Measurements from ENCODE around the gene APBB2. TPM values are rescaled to one million over a fixed set of nuclear protein-coding genes. Genes with fewer than 3 reads are reported as not detected.

Gene APBB2
- total RNA-seq, 2 experiments from 2014 or later, result 1.3 to 1.5 TPM

DNA sequence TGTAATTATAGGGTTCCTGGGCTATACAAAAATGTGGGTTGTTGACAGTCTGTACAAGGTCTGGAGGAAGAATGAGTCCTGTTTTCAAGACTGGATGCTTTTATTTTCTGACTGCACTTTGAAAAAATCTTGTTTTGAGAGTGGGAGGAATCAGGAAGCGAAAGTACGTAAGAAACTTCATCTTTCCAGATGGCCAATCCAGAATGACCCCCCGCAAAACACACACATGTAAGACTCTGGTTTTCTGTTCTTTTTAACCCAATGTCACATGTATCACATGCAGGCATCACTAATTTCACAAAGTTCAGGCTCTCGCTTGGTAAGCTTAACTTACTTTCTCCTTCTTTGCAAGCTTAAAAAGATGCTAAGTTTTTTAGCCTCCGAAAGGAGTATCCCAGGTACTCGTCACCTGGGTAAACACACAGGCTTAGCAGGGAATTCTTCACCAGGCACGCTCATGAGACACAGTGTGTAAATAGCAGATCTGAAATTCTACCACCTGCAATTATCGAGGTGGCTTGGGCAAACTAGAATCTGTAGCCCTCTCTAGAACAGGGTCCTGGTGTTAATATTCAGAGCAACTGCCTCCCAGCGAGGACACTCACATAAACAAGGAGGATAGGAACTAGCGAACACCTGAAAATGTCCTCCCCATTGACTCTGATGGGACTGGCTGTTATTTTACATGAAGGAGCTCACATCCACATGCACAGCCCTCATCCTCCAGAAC lies 373.9 kb downstream of the APBB2 start:
- Mint-ChIP-seq H3K27ac (no peak overlapping the region), H3K27me3 (peaks cover 5% of the 10 kb centered on the region), H3K36me3 (ENCODE audit: low read depth) (no peaks in the 10 kb centered on the region), H3K9me3 (ENCODE audit: low read depth) (no peaks in the 10 kb centered on the region), H3K4me1 (peaks cover 5% of the 10 kb centered on the region), H3K4me3 (no peak overlapping the region)
- intact Hi-C loops (cut with DNase I, micrococcal nuclease), result loop anchor here (2.0 to 5.0 kb wide), 4 partner anchors 57 to 783 kb away; partner anchors contain the start of gene N4BP2 (in 1 of the 2)
- POLR2A ChIA-PET, result no interaction called here
- no peak for ATAC-seq
- CTCF ChIA-PET, result interaction anchor here (0.7 to 4.3 kb wide), 21 partner anchors 9 to 512 kb away, joined by 3 to 30 read pairs (median 5); no protein-coding TSS in a partner anchor
- no peak for DNase-seq

DNA sequence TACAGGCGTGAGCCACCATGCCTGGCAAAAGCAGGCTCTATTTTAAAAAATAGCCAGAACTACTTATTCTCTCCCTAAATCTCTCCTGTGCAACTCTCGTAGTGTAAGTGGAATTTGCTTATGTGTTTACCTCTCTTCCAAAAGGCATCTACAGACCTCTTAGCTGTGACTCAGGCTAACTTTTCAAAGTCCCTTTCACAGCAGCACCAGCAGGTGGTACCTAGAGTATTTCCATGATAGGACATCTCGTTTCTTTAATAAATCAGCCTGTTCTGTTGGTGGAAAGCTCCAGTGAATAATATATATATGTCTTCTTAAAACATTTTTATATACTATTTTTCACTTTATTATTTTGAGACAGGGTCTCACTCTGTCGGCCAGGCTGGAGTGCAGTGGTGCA lies 375.6 kb downstream of the APBB2 start:
- H3K4me3 Mint-ChIP-seq, result no peak overlapping the region
- CTCF ChIA-PET, result interaction anchor here (0.9 to 4.3 kb wide), 4 partner anchors 11 to 86 kb away, joined by 3 to 30 read pairs (median 14); no protein-coding TSS in a partner anchor
- ATAC-seq, result no peak

DNA sequence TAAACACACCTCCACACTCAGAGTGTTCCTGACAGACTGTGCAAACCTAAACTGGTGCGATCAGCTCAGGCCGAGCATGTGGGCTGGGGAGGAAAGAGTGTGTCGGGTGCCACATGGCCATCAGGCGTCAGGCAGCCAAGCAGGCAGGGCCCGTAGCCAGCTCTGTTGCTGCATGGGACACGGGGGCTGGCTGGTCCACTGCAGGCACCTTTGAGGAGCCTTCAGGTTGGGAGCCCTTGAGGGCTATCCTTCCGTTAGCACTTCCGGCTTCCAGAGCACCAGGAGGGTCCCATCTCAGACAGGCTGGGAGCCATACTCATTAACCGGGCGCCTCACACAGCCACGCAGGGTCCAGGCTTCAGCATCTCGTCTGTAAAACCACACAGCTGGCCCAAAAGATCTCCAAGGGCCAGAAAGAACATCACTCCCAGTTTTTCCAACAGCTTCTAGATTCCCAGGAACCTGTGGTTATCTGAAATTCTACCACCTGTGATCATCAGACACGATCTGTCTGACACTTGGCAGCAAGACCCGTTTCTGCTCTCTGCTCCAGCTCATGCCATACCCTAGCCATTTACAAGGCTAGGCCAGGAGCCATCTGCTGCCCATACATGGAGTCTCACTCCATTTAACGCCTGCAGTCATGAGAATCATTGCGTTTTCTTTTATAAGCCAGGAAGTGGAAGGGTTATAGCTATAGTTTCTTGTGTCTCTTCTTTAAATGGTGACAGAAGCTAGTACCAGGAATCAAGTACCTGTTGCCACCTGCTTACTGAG lies 377.1 kb downstream of the APBB2 start:
- no peaks in the 10 kb centered on the region for H3K9me3 Mint-ChIP-seq (ENCODE audit: low read depth)
- ChIA-PET CTCF (interaction anchor here (0.7 to 1.2 kb wide), 2 partner anchors 12 to 589 kb away, joined by 3 to 4 read pairs; no protein-coding TSS in a partner anchor), POLR2A (no interaction called here)
- intact Hi-C loops (cut with DNase I, micrococcal nuclease), result no loop called here
- no peaks in the 10 kb centered on the region for H3K36me3 Mint-ChIP-seq (ENCODE audit: low read depth)
- no peak overlapping the region for H3K27ac Mint-ChIP-seq
- no peaks in the 10 kb centered on the region for H3K27me3 Mint-ChIP-seq
- H3K4me3 Mint-ChIP-seq, result no peak overlapping the region
- ATAC-seq, result no peak
- no peak for DNase-seq
- peaks cover 5% of the 10 kb centered on the region for H3K4me1 Mint-ChIP-seq

More for the DNA sequence above, 375.6 kb downstream of the APBB2 start:
- DNase-seq, result no peak
- H3K36me3 Mint-ChIP-seq (ENCODE audit: low read depth), result no peaks in the 10 kb centered on the region
- H3K27me3 Mint-ChIP-seq, result peaks cover 3% of the 10 kb centered on the region
- H3K4me1 Mint-ChIP-seq, result peaks cover 5% of the 10 kb centered on the region
- no peaks in the 10 kb centered on the region for H3K9me3 Mint-ChIP-seq (ENCODE audit: low read depth)
- H3K27ac Mint-ChIP-seq, result no peak overlapping the region
- POLR2A ChIA-PET, result no interaction called here
- intact Hi-C loops (cut with DNase I, micrococcal nuclease), result no loop called here

DNA sequence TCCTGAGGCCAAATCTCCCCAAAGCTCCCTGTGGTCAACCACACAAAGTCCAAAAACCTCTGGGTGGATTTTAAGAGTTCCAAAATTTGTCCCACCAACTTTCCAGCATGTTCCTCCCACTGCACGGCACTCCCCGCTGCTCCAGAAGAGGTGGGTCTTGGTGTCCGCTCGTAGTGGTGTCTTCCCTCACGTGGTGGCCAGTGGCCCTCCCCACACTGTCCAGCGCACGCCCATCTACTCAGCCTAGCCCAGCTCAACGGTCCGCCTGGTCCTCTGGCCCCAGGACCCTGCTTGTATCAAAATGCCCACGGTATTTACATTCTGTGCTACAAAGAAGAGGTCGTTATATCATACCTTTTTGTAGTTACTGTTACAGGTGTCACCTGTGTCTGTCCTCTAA lies 381.1 kb downstream of the APBB2 start:
- intact Hi-C loops (cut with DNase I, micrococcal nuclease), result no loop called here
- CTCF ChIA-PET, result interaction anchor here (0.6 to 0.7 kb wide), 2 partner anchors 280 to 309 kb away, joined by 3 read pairs; no protein-coding TSS in a partner anchor
- H3K4me3 Mint-ChIP-seq, result no peak overlapping the region
- ATAC-seq (no peak), DNase-seq (no peak)
- POLR2A ChIA-PET, result no interaction called here
- peaks cover 2% of the 10 kb centered on the region for H3K9me3 Mint-ChIP-seq (ENCODE audit: low read depth)
- H3K27ac Mint-ChIP-seq, result no peak overlapping the region
- H3K4me1 Mint-ChIP-seq, result peaks cover under 1% of the 10 kb centered on the region
- peaks cover 3% of the 10 kb centered on the region for H3K27me3 Mint-ChIP-seq
- H3K36me3 Mint-ChIP-seq (ENCODE audit: low read depth), result no peaks in the 10 kb centered on the region

DNA sequence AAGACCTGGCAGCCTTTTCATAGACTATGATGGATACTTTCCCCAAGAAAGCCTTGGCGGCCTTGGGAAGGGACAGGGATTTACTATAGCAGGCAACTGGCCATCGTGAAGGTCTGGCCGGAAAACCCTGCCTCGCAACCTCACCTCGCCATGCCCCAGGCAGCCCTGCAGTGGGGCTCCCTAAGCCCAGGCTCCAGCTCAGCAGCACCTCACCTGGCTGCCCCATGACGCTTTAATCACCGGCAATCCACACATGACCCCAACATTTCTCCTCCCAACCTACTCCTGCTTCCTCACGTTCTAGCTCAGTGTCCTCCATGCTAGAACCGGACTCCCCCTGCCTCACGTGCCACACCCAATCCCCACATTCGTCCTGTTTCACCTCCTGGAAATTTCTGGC lies 382.2 kb downstream of the APBB2 start:
- ChIA-PET CTCF (interaction anchor here (3.6 kb wide), 1 partner anchor 9 kb away, joined by 12 read pairs; no protein-coding TSS in a partner anchor), POLR2A (no interaction called here)
- Mint-ChIP-seq H3K4me1 (peaks cover 5% of the 10 kb centered on the region), H3K4me3 (no peak overlapping the region), H3K27ac (no peak overlapping the region), H3K36me3 (ENCODE audit: low read depth) (no peaks in the 10 kb centered on the region), H3K27me3 (peaks cover 3% of the 10 kb centered on the region), H3K9me3 (ENCODE audit: low read depth) (peaks cover 5% of the 10 kb centered on the region)
- ATAC-seq, result no peak
- DNase-seq, result no peak
- intact Hi-C loops (cut with DNase I, micrococcal nuclease), result no loop called here

DNA sequence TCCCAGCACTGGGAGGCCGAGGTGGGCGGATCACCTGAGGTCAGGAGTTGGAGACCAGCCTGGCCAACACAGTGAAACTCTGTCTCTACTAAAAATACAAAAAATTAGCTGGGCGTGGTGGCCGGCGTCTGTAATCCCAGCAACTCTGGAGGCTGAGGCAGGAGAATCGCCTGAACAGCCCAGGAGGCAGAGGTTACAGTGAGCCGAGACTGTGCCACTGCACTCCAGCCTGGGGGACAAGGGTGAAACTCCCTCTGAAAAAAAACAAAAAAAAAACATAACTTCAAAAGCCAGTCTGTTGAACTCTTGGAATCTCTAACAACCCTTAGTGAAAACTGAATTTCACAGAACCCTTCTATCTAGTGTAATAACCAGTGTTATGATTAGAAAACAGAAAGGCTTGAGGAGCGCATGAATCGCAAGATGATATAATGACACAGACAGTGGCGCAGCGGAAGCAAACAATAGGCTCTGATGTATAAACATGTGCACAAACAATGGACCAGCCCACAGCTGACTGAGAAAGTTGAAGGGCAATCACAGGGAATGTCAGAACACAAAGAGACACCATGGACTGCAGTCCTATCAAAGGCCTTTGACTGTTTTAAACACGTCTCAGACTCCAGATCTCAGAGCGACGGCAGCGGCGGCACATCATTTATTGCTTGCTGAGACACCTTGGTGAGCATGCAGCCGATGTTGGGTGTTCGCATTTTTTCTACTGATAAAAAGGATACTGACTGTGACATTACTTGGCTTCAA lies 383.0 kb downstream of the APBB2 start:
- H3K36me3 Mint-ChIP-seq (ENCODE audit: low read depth), result no peaks in the 10 kb centered on the region
- H3K4me1 Mint-ChIP-seq, result peaks cover 5% of the 10 kb centered on the region
- H3K9me3 Mint-ChIP-seq (ENCODE audit: low read depth), result peaks cover 5% of the 10 kb centered on the region
- H3K27me3 Mint-ChIP-seq, result peaks cover 3% of the 10 kb centered on the region
- DNase-seq (no peak), ATAC-seq (no peak)
- H3K4me3 Mint-ChIP-seq, result no peak overlapping the region
- ChIA-PET POLR2A (interaction anchor here (0.6 kb wide), 2 partner anchors 542 to 1598 kb away, joined by 4 to 6 read pairs; no protein-coding TSS in a partner anchor), CTCF (interaction anchor here (1.2 to 3.6 kb wide), 2 partner anchors 9 to 14 kb away, joined by 3 to 12 read pairs; no protein-coding TSS in a partner anchor)
- no peak overlapping the region for H3K27ac Mint-ChIP-seq
- intact Hi-C loops (cut with DNase I, micrococcal nuclease), result no loop called here

DNA sequence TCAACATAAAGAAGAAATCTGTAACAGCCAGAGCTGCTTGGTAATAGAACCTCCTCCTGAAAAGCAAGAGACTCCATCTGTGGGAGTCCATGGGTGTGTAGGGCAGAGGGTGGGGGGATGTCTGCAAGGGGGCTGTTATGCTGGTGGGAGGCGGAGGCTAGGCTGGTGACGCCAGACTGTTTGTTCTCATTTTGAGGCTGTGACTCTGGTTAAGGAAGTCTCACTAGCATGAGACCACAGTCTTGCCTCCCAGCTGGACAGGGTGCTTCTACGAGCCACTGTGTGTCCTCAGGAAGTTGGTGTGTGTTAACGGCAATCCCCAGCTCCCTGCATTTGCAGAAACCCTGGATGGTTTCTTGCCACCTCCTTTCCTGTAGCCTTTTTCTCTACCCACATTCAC lies 384.8 kb downstream of the APBB2 start:
- Mint-ChIP-seq H3K4me1 (peaks cover 7% of the 10 kb centered on the region), H3K27ac (no peak overlapping the region), H3K9me3 (ENCODE audit: low read depth) (peaks cover 5% of the 10 kb centered on the region), H3K36me3 (ENCODE audit: low read depth) (no peaks in the 10 kb centered on the region), H3K4me3 (no peak overlapping the region), H3K27me3 (peaks cover 3% of the 10 kb centered on the region)
- ATAC-seq (no peak), DNase-seq (no peak)
- ChIA-PET CTCF (interaction anchor here (3.6 kb wide), 1 partner anchor 11 kb away, joined by 12 read pairs; no protein-coding TSS in a partner anchor), POLR2A (no interaction called here)
- intact Hi-C loops (cut with DNase I, micrococcal nuclease), result no loop called here

DNA sequence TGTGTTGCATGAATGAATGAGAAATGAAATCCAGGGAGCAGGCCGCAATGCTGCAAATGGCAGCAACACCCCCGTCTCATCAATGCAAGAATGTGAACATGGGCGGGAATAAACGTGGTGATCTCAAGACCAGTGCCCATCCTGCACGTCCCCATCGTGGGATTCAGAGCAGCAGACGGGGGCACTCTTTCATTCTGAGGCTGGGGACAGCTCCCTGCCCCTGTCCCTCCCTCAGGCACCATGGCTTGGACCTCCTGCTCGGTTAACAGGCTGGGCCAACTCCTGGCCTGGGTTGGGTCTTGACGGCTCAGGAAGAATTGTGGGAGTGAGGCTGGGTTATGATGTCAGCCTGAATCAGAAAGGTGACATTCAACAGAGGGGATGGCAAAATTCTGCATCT lies 385.7 kb downstream of the APBB2 start:
- no peak overlapping the region for H3K4me3 Mint-ChIP-seq
- peaks cover 7% of the 10 kb centered on the region for H3K4me1 Mint-ChIP-seq
- intact Hi-C loops (cut with DNase I, micrococcal nuclease), result no loop called here
- no peaks in the 10 kb centered on the region for H3K36me3 Mint-ChIP-seq (ENCODE audit: low read depth)
- H3K9me3 Mint-ChIP-seq (ENCODE audit: low read depth), result peaks cover 5% of the 10 kb centered on the region
- DNase-seq (no peak), ATAC-seq (no peak)
- CTCF ChIA-PET, result interaction anchor here (0.8 kb wide), 1 partner anchor 369 kb away, joined by 3 read pairs; no protein-coding TSS in a partner anchor
- POLR2A ChIA-PET, result interaction anchor here (0.7 kb wide), 1 partner anchor 19 kb away, joined by 3 read pairs; no protein-coding TSS in a partner anchor
- H3K27ac Mint-ChIP-seq, result no peak overlapping the region
- H3K27me3 Mint-ChIP-seq, result peaks cover 3% of the 10 kb centered on the region

DNA sequence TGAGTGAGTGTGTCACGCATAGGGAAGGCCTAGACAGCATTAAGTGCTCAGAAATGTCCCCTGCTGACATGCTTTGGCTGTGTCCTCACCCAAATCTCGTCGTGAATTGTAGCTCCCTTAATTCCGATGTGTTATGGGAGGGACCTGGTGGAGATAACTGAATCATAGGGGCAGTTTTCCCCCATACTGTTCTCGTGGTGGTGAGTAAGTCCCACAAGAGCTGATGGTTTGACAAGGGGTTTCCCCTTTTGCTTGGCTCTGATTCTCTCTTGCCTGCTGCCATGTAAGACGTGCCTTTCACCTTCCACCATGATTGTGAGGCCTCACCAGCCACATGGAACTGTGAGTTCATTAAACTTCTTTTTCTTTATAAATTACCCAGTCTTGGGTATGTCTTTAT lies 386.6 kb downstream of the APBB2 start:
- CTCF ChIA-PET, result interaction anchor here (3.0 kb wide), 1 partner anchor 13 kb away, joined by 11 read pairs; no protein-coding TSS in a partner anchor

DNA sequence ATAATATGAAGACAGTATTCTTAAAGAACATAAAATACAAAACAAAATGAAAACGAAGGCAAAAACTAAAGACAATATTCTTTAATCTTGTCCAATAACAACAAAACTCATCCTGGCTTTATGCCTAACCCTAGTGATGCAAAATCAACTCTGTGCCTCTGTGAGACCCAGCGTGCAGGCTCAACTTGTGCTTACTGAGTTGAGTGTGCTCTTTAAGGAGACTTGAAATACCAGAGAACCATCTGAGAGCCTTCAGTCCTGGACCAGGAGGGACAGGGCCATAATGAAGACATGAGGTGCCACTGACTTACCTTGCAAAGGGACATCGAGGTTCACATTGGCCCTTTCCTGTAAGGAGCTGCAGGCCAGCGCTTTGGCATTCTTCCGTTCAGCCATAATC lies 387.5 kb downstream of the APBB2 start:
- H3K27ac Mint-ChIP-seq, result no peak overlapping the region
- H3K27me3 Mint-ChIP-seq, result peaks cover 4% of the 10 kb centered on the region
- ChIA-PET POLR2A (no interaction called here), CTCF (interaction anchor here (0.6 to 3.0 kb wide), 3 partner anchors 14 to 343 kb away, joined by 3 to 11 read pairs (median 3); no protein-coding TSS in a partner anchor)
- DNase-seq (no peak), ATAC-seq (no peak)
- H3K4me3 Mint-ChIP-seq, result no peak overlapping the region
- peaks cover 7% of the 10 kb centered on the region for H3K4me1 Mint-ChIP-seq
- H3K36me3 Mint-ChIP-seq (ENCODE audit: low read depth), result no peaks in the 10 kb centered on the region
- peaks cover 5% of the 10 kb centered on the region for H3K9me3 Mint-ChIP-seq (ENCODE audit: low read depth)
- intact Hi-C loops (cut with DNase I, micrococcal nuclease), result no loop called here

More for the DNA sequence above, 386.6 kb downstream of the APBB2 start:
- DNase-seq (peak; percentile 20), ATAC-seq (peak; percentile 63)
- Mint-ChIP-seq H3K27me3 (peaks cover 4% of the 10 kb centered on the region), H3K4me3 (no peak overlapping the region), H3K9me3 (ENCODE audit: low read depth) (peaks cover 5% of the 10 kb centered on the region), H3K4me1 (peaks cover 7% of the 10 kb centered on the region), H3K36me3 (ENCODE audit: low read depth) (no peaks in the 10 kb centered on the region), H3K27ac (no peak overlapping the region)
- intact Hi-C loops (cut with DNase I, micrococcal nuclease), result no loop called here
- POLR2A ChIA-PET, result interaction anchor here (0.7 kb wide), 1 partner anchor 20 kb away, joined by 3 read pairs; no protein-coding TSS in a partner anchor

Measured in activated CD4-positive, alpha-beta T cell treated with anti-CD3 and anti-CD28 coated beads for 36 hours (primary cell).